Central memory CD4-positive, alpha-beta T cell (primary cell): ENCODE measurements around the gene PRSS33.

ENCODE experiments used
- DNase-seq: peaks from one replicate; pipeline ENCODE4 v3.0.0; 2022
- total RNA-seq, 3 experiments: gene quantifications; one replicate each; lab custom pipeline; 2026; lab: John Stamatoyannopoulos, UW

The PRSS33 gene
- total RNA-seq, result 0 to 0.19 (median 0) reads per million in 3 experiments

DNA sequence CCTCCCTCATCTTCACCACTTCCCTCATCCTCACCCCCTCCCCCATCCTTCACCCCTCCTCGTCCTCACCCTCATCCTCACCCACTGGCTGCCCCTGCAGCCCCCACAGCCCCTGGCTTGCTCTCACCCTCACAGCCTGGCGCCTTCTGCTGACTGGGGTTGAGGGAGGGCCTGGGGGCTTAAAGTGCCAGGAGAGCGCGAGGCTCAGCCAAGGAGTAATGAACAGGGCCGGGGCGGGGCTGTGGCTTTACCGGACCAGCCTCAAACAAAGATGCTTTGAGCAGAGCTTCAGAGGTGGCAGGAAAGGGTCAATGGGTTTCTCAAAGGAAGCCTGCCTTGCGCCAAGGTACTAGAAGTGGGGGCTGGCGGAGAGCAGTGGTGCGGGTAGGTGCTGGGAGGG, at the start of gene PRSS33:
Gene PRSS33 (minus strand): TSS at position 155 of the 400 bp plus-strand sequence. CDS start 1,013 bp downstream, outside the sequence.
- DNase-seq, result no peak

DNA sequence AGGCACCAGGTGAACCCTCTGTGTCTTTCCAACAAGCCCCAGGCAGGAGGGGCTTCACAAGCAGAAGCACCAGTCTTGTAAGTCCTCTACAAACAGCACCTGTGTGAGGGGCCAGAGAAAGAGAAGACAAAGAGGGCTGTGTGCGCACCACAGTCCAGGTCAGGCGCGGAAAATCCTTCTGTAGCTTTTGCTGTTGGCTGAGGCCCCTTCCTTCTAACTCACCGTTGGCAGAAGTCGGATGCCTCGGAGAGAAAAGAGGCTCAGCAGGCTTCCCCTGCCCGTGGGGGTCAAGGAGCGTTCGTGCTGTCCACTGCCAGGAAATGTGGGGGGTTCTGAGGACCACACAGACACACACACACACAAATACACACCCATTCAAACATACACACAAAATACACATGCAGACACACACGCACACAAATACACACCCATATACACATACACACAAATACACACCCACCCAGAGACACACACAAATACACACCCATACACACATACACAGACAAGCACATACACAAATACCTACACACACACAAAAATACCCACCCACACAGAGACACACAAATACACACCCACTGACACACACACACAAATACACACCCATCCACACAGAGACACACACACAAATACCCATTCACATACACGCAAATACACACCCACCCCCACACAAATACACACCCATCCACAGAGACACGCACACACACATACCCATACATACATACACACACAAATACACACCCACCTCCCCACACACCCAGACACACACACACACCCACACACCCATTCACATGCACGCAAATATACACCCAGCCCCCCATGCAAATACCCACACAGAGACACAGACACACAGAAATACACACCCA, 49.5 kb upstream of the PRSS33 start:
- DNase-seq, result no peak

GRCh38 chr16:2835638-2836493, 48.5 kb upstream of the PRSS33 start:
- no peak for DNase-seq

DNA sequence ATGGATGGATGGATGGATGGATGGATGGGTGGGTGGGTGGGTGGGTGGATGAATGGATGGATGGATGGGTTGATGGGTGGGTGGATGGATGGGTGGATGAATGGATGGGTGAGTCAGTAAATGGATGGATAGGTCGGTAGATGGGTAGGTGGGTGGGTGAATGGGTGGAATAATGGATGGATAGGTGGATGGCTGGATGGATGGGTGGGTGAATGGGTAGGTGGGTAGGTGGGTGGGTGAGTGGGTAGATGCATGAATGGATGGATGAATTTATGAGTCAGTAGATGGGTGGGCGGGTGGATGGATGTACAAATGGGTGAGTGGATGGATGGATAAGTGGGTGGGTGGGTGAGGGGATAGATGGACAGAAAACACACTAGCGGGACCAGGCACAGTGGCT, 47.6 kb upstream of the PRSS33 start:
- no peak for DNase-seq

DNA sequence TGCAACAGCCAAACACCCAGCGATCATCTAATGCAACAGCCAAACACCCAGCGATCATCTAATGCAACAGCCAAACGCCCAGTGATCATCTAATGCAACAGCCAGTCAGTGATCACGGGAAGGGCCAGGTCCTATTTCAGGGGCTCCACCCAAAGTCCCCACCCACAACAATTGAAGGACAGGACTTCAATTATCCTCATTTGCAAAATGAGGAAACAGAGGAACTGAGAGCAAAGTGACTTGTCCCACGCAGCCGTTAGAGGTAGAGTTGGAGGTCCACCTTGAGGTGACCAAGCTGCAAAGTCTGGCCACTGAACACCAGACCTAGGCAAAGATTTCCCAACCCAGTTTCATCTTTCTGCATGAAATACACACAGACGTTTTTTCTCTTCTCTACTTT, 46.4 kb upstream of the PRSS33 start:
- no peak for DNase-seq

- DNase-seq, result no peak
Measured at GRCh38 chr16:2831203-2831602, 43.8 kb upstream of the PRSS33 start.

- DNase-seq, result no peak
Measured at GRCh38 chr16:2830355-2830695, 43.0 kb upstream of the PRSS33 start.

GRCh38 chr16:2829501-2830354, 42.4 kb upstream of the PRSS33 start, which contains the start of gene ZG16B:
Gene ZG16B (plus strand): TSS chr16:2830303. CDS start chr16:2830442, 139 bp downstream.
- no peak for DNase-seq

DNA sequence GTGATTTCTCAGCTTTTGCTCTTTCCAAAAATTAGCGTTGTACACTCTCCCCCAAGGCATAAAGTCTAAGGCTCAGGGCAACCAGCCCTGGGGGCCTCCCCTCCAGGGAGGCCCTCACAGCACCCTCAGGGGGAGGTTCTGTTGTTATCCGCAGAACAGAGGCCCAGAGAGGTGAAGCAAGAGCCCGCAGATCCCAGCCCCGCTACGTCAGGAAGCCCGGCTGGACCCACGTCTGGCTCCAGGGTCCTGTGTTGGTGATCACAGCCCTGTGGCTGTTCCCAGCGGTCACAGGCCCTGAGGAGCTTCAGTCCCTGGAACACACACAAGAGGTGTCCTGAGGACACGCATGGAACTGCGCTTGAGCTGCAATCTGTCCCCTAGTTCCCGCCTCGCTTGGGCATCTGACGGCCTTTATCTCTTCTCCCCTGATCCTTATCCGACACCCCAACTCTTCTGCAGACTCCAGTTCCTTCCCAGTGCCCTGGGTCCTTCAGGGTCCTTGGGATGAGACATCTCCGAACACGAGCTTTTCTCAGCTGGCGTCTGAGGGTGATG, 41.6 kb upstream of the PRSS33 start:
- DNase-seq, result no peak

- no peak for DNase-seq
Measured at GRCh38 chr16:2828521-2828840, 41.1 kb upstream of the PRSS33 start.

GRCh38 chr16:2827831-2828520, 40.6 kb upstream of the PRSS33 start:
- DNase-seq, result no peak

DNA sequence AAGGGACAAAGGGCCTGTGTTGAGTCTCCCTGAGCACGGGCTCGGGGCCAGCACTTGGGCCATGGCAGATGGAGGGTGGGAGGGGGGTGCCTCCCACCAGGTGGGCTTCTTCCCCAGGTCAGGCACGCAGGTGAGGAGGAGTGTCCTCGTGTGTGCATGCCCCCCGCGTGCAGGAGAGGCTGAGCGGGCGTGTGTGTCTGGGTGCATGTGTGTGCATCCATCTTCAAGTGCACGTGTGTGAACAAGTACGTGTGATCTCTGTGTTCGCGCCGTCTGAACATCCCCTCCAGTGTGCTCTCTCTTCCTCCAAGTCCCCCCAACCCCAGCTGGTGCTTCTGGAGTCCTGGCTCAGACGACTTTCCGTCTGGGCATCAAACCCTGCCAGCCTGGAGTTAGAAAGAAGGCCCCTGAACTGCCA, 40.0 kb upstream of the PRSS33 start:
- no peak for DNase-seq

GRCh38 chr16:2826591-2827373, 39.4 kb upstream of the PRSS33 start:
- no peak for DNase-seq

- no peak for DNase-seq
Measured at GRCh38 chr16:2825906-2826305, 38.5 kb upstream of the PRSS33 start.

GRCh38 chr16:2825049-2825742, 37.8 kb upstream of the PRSS33 start:
- no peak for DNase-seq

GRCh38 chr16:2824626-2825025, 37.3 kb upstream of the PRSS33 start:
- no peak for DNase-seq

- DNase-seq, result no peak
Measured at GRCh38 chr16:2822496-2822895, 35.1 kb upstream of the PRSS33 start.

DNA sequence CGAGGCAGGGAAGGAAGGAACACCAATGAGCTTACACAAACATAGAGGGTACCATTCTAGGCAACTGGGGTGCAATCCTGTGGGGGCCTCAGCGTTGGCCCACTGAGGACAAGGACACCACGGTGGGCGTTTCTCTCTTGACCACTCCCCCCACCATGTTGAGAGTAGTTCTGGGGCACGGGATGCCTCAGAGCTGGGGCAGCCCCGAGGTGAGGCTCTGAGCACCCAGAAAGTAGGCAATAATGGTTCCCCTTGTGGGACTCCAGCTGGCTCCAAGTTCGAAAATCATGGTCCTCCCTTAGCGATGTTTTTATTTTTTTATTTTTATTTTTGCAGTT, 34.8 kb upstream of the PRSS33 start:
- DNase-seq, result no peak

DNA sequence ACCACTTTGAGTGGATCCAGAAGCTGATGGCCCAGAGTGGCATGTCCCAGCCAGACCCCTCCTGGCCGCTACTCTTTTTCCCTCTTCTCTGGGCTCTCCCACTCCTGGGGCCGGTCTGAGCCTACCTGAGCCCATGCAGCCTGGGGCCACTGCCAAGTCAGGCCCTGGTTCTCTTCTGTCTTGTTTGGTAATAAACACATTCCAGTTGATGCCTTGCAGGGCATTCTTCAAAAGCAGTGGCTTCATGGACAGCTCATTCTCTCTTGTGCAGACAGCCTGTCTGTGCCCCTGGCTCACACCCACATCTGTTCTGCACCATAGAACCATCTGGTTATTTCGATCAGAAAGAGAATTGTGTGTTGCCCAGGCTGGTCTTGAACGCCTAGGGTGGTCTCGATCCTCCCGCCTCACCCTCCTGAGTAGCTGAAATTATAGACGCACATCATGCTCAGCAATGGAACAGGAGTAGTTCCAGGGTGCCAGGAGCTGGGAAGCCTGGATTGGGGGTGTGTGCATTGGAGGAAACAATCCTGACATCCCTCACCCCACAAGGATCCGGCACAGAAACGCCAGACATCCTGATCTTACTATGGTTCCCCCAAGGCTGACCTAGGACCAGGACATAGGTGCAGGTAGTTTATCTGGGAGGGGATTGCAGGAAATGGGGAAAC, 34.3 kb upstream of the PRSS33 start:
- no peak for DNase-seq
